GM12874 (cell line): ENCODE measurements around the gene DNAJC4.

ENCODE experiments used
- TF ChIP-seq, protein P1 (sequence below): IDR thresholded peaks from 2 replicates; pipeline ENCODE4 v1.5.1; 2011; ENCODE audit warnings: low read depth, mild to moderate bottlenecking, control low read depth, low read length, moderate library complexity; ENCODE audit not compliant: insufficient read depth

The DNAJC4 gene

DNA sequence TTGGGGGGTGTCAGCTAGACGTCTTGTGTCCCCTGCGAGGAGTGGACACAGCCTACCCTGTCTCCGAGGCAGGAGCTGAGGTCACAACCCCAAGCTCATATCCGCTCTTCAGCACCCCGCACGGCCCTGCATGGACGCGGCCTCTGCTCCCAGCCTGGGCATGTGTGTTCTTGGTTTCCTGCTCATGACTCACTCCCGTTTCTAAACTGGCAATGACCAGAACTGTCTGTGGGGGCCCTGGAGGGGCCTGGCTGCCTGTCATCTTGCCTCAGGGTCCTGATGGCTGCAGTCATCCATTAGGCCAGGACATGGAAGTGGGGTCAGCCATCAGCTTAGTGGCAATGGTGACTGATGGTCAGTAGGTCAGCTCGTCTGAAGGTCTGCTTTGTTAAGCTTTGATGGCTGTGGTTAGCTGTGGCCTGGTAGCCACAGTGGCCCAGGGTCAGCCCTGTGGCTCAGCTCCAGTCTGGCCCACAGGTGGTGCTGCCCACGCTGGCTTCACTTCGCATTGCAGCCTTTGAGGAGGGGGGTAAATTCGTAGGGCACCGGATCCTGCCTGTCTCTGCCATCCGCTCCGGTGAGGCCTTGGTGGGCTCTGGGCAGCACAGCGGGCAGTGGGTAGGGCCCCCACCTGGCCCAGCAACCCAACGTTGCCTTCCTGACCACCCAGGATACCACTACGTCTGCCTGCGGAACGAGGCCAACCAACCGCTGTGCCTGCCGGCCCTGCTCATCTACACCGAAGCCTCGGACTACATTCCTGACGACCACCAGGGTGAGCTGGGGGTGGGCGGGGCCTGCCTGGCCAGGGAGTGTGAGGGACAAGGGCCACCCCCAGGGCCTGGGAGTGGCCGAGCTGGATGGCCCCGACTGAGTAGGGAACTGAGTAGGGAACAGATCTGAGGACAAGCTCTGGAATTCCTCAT lies 32.9 kb downstream of the DNAJC4 start:
- TF ChIP-seq, protein P1, sequence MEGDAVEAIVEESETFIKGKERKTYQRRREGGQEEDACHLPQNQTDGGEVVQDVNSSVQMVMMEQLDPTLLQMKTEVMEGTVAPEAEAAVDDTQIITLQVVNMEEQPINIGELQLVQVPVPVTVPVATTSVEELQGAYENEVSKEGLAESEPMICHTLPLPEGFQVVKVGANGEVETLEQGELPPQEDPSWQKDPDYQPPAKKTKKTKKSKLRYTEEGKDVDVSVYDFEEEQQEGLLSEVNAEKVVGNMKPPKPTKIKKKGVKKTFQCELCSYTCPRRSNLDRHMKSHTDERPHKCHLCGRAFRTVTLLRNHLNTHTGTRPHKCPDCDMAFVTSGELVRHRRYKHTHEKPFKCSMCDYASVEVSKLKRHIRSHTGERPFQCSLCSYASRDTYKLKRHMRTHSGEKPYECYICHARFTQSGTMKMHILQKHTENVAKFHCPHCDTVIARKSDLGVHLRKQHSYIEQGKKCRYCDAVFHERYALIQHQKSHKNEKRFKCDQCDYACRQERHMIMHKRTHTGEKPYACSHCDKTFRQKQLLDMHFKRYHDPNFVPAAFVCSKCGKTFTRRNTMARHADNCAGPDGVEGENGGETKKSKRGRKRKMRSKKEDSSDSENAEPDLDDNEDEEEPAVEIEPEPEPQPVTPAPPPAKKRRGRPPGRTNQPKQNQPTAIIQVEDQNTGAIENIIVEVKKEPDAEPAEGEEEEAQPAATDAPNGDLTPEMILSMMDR: no peak

DNA sequence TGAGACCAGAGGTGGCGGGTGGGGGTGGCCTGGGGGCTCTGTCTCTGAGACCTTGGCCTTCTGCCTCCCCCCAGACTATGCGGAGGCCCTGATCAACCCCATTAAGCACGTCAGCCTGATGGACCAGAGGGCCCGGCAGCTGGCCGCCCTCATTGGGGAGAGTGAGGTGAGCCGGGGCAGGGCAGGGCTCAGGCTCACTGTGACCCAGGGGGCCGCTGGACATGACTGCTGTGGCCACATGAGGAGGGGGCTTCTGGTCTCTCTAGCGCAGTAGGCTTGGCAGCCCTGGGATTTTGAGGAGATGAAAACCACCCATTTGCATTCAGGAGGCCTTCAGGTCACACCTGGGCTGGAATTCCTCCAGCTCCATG lies 33.6 kb downstream of the DNAJC4 start:
- TF ChIP-seq, protein P1: no peak

DNA sequence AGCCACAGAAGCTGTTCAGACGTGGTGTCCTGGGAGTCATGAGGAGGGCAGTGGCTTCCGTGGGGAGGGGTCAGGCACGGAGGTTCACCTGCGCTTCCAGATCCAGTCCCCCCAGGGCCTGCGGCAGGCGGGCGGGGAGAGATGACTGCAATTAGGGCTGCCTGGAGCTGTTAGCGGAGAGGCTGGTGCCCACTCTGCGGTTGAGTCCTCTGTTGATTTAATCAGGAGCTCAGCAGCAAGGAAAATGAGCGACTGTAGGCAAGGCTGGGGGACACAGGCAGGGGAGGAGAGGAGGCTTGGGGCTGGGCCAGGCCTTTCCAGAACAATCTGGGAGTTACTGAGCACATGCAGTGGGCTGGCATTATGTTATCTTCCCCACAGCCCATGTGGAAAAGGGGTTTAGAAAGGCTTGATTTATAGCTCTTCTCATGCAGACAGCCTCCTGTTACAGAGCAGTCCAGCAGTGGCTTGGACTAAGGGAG lies 34.1 kb downstream of the DNAJC4 start:
- TF ChIP-seq, protein P1: no peak

DNA sequence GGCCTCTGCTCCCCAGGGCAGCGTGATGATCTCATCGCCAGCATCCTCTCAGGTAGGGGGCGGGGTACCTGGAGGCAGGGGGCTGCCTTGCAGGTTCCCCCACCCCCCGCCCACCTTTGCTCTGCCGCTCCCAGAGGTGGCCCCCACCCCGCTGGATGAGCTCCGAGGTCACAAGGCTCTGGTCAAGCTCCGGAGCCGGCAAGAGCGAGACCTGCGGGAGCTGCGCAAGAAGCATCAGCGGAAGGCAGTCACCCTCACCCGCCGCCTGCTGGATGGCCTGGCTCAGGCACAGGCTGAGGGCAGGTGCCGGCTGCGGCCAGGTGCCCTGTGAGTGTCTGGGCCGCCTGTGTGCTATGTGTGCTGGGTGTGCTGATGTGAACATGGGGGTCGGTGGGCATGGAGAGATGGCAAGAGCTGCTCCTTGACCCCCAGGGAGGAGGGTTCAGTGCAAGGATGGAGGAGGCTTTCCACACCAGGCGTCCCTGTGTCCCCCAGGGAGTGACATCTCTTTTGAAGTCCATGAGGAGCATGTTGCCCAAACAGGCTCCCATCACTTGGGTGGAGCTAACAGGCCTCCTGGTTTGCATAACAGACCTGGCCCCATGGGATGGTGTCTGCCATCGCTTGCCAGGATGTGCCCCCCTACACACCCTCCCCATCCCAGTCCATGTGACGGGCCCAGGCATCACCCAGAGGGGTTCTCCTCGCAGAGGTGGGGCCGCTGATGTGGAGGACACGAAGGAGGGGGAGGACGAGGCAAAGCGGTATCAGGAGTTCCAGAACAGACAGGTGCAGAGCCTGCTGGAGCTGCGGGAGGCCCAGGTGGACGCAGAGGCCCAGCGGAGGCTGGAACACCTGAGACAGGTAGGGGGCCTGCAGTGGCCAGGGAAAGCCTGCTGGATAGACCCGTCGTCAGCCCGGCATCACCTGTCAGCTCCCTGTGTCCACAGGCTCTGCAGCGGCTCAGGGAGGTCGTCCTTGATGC lies 35.1 kb downstream of the DNAJC4 start:
- TF ChIP-seq, protein P1: no peak

DNA sequence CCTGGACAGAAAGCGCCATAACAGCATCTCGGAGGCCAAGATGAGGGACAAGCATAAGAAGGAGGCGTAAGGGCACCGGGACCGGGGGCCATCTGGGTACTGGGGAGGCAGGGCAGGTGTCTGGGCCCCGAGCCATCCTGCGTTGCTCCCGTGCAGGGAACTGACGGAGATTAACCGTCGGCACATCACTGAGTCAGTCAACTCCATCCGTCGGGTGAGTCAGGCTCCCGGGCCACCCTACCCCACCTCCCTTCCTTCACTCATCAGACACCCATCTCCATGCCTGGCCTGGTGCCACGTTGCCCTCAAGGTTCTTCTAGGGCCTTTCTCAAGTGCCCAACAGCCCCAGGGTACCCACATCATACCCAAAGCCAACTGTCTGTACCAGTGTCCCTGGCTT lies 36.0 kb downstream of the DNAJC4 start:
- TF ChIP-seq, protein P1: no peak

DNA sequence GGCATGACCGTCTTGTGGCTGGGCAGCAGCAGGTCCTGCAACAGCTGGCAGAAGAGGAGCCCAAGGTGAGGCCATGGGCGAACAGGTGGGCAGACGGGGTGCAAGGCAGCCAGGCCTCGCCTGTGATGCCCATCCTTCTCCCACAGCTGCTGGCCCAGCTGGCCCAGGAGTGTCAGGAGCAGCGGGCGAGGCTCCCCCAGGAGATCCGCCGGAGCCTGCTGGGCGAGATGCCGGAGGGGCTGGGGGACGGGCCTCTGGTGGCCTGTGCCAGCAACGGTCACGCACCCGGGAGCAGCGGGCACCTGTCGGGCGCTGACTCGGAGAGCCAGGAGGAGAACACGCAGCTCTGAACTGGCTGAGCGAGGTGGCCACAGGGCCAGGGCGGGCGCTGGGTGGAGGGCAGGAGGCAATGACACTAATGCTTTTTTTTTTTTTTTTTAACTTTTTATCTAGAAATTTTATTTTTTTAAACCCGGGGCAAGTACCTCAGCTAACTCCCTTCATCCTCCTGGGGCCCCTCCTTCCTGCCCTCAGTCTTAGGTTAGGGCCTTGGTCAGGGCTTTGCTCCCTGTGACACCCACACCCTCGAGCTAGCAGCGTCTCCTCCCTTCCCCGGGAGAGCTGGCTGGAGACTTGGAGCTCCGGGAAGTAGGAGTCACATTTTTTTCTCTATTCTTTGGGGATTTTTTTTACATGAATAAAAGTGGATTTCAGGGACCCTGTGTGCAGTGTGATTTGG lies 37.0 kb downstream of the DNAJC4 start:
- TF ChIP-seq, protein P1: no peak
